IMR-90 (cell line): Measurements from ENCODE around the gene SF3B2. TPM values are rescaled to one million over a fixed set of nuclear protein-coding genes. Genes with fewer than 3 reads are reported as not detected.

Experiments used
- ATAC-seq: fragments of 200-7000 bp; cut with Tn5 transposase; 2 replicates; pipeline ENCODE4 v1.9.1; 2020; ENCODE audit warnings: low read depth, mild to moderate bottlenecking, moderate library complexity
- BruUV-seq: library from RNA; stranded (reverse); fragments of 400-500 nt; replicated peaks from 2 replicates; lab custom pipeline; 2021; lab: Mats Ljungman, UMichigan
- CTCF ChIA-PET: fragments of 300-600 bp; formaldehyde crosslinking; extraction: SDS; loops from one replicate; lab custom pipeline; 2021; ENCODE audit warnings: antibody characterized with exemption; lab: Yijun Ruan, JAX
- POLR2A ChIA-PET: fragments of 300-600 bp; sonication (Branson Sonifier 250); formaldehyde crosslinking; loops from one replicate; lab custom pipeline; 2022; ENCODE audit warnings: antibody characterized with exemption; ENCODE audit not compliant: unreplicated experiment; lab: Charles Lee
- DNase-seq: peaks from one replicate; pipeline ENCODE4 v3.0.0; 2013
- H2AFZ ChIP-seq: replicated peaks from 2 replicates; pipeline ENCODE3; 2013; ENCODE audit warnings: low read length, mild to moderate bottlenecking; ENCODE audit not compliant: poor library complexity
- H2AK5ac ChIP-seq: 2 replicates; pipeline ENCODE4 v1.6.1; 2013; ENCODE audit warnings: low read depth, low read length, inconsistent platforms
- H2AK9ac ChIP-seq: replicated peaks from 2 replicates; pipeline ENCODE3; 2013; ENCODE audit warnings: mild to moderate bottlenecking, low read depth, low read length, moderate library complexity; ENCODE audit not compliant: poor library complexity
- H2BK120ac ChIP-seq: 2 replicates; pipeline ENCODE4 v1.6.1; 2013; ENCODE audit warnings: low read depth, low read length, inconsistent platforms
- H2BK15ac ChIP-seq: 3 replicates; pipeline ENCODE4 v1.6.1; 2013; ENCODE audit warnings: low read depth, low read length, inconsistent platforms
- H2BK20ac ChIP-seq: 2 replicates; pipeline ENCODE4 v1.6.1; 2013; ENCODE audit warnings: low read depth, mild to moderate bottlenecking, inconsistent platforms, low read length, moderate library complexity
- H2BK5ac ChIP-seq: 2 replicates; pipeline ENCODE4 v1.6.1; 2013; ENCODE audit warnings: mild to moderate bottlenecking, low read depth, low read length, inconsistent platforms; ENCODE audit not compliant: poor library complexity, severe bottlenecking
- H3K14ac ChIP-seq: replicated peaks from 2 replicates; pipeline ENCODE4 v1.6.1; 2013; ENCODE audit warnings: low read depth, low read length, inconsistent platforms
- H3K18ac ChIP-seq: 2 replicates; pipeline ENCODE4 v1.6.1; 2013; ENCODE audit warnings: low read depth, low read length, control low read depth
- H3K23ac ChIP-seq: 2 replicates; pipeline ENCODE4 v1.6.1; 2013; ENCODE audit warnings: low read depth, low read length, inconsistent platforms
- H3K27ac ChIP-seq: 2 replicates; pipeline ENCODE4 v1.5.1; 2013; ENCODE audit warnings: mild to moderate bottlenecking, control low read depth, low read length; ENCODE audit not compliant: insufficient read depth
- H3K27me3 ChIP-seq: 2 replicates; pipeline ENCODE4 v1.6.1; 2013; ENCODE audit warnings: low read length; ENCODE audit not compliant: control insufficient read depth, insufficient read depth
- H3K36me3 ChIP-seq: 2 replicates; pipeline ENCODE4 v1.6.1; 2013; ENCODE audit warnings: low read length, mixed read lengths; ENCODE audit not compliant: control insufficient read depth, insufficient read depth
- H3K4ac ChIP-seq: 2 replicates; pipeline ENCODE4 v1.6.1; 2013; ENCODE audit warnings: low read depth, low read length, inconsistent platforms
- H3K4me1 ChIP-seq: 2 replicates; pipeline ENCODE4 v1.6.1; 2013; ENCODE audit warnings: low read length, mixed read lengths; ENCODE audit not compliant: control insufficient read depth, insufficient read depth
- H3K4me2 ChIP-seq: 2 replicates; pipeline ENCODE4 v1.6.1; 2013; ENCODE audit warnings: low read depth, mild to moderate bottlenecking, control low read depth, low read length, moderate library complexity
- H3K4me3 ChIP-seq: 2 replicates; pipeline ENCODE4 v1.5.1; 2013; ENCODE audit warnings: low read depth, mild to moderate bottlenecking, control low read depth, low read length, moderate library complexity; ENCODE audit not compliant: insufficient read depth
- H3K56ac ChIP-seq: 2 replicates; pipeline ENCODE4 v1.6.1; 2013; ENCODE audit warnings: low read length, inconsistent platforms; ENCODE audit not compliant: insufficient read depth; ENCODE audit errors: extremely low read depth
- H3K79me1 ChIP-seq, 2 experiments: 2 replicates each; pipeline ENCODE4 v1.6.1; 2013; ENCODE audit warnings: low read length in 2 of 2, inconsistent platforms in 1 of 2, low read depth in 1 of 2
- H3K9ac ChIP-seq: 2 replicates; pipeline ENCODE4 v1.6.1; 2013; ENCODE audit warnings: low read depth, low read length, control low read depth
- H3K9me1 ChIP-seq: 2 replicates; pipeline ENCODE4 v1.6.1; 2013; ENCODE audit warnings: low read length, inconsistent platforms; ENCODE audit not compliant: insufficient read depth
- H3K9me3 ChIP-seq: 2 replicates; pipeline ENCODE4 v1.6.1; 2013; ENCODE audit warnings: low read length; ENCODE audit not compliant: control insufficient read depth, insufficient read depth
- H4K20me1 ChIP-seq: 2 replicates; pipeline ENCODE4 v1.6.1; 2013; ENCODE audit warnings: low read length, inconsistent platforms; ENCODE audit not compliant: insufficient read depth
- H4K5ac ChIP-seq: 2 replicates; pipeline ENCODE4 v1.6.1; 2013; ENCODE audit warnings: mild to moderate bottlenecking, low read depth, low read length, control low read depth
- H4K8ac ChIP-seq, 2 experiments: 2 replicates each; pipeline ENCODE4 v1.6.1; 2013; ENCODE audit warnings: low read depth in 2 of 2, low read length in 2 of 2, control low read depth in 1 of 2, inconsistent platforms in 1 of 2
- H4K91ac ChIP-seq: 2 replicates; pipeline ENCODE4 v1.6.1; 2013; ENCODE audit warnings: low read depth, low read length, inconsistent platforms; ENCODE audit not compliant: insufficient read depth
- BHLHE40 ChIP-seq: fragments of 150-350 bp; IDR thresholded peaks from 2 replicates; pipeline ENCODE4 v1.6.1; 2016; ENCODE audit warnings: mild to moderate bottlenecking, low read depth, low read length
- CHD1 ChIP-seq: IDR thresholded peaks from 2 replicates; pipeline ENCODE4 v1.6.1; 2012; ENCODE audit warnings: low read depth, low read length, improper control_type of control experiment
- CTCF ChIP-seq: conservative IDR thresholded peaks from 2 replicates; pipeline ENCODE4 v1.5.1; 2012; ENCODE audit warnings: mild to moderate bottlenecking, low read depth, low read length, improper control_type of control experiment
- ELK1 ChIP-seq: fragments of 150-350 bp; IDR thresholded peaks from 2 replicates; pipeline ENCODE4 v1.6.1; 2016; ENCODE audit warnings: low read depth, mild to moderate bottlenecking, low read length, moderate library complexity, borderline replicate concordance
- MAFK ChIP-seq: IDR thresholded peaks from 2 replicates; pipeline ENCODE4 v1.6.1; 2012; ENCODE audit warnings: low read depth, low read length, improper control_type of control experiment
- MAZ ChIP-seq: IDR thresholded peaks from 2 replicates; pipeline ENCODE4 v1.6.1; 2012; ENCODE audit warnings: low read depth, mild to moderate bottlenecking, low read length, improper control_type of control experiment, moderate library complexity, borderline replicate concordance
- MXI1 ChIP-seq: IDR thresholded peaks from 2 replicates; pipeline ENCODE4 v1.6.1; 2012; ENCODE audit warnings: low read depth, mild to moderate bottlenecking, low read length, moderate library complexity, borderline replicate concordance
- NFE2L2 ChIP-seq: fragments of 150-350 bp; IDR thresholded peaks from 2 replicates; pipeline ENCODE4 v1.6.1; 2016; ENCODE audit warnings: low read depth, mild to moderate bottlenecking, low read length
- RAD21 ChIP-seq: IDR thresholded peaks from 2 replicates; pipeline ENCODE4 v1.6.1; 2012; ENCODE audit warnings: low read length, improper control_type of control experiment
- RCOR1 ChIP-seq: IDR thresholded peaks from 2 replicates; pipeline ENCODE4 v1.6.1; 2012; ENCODE audit warnings: mild to moderate bottlenecking, low read length, improper control_type of control experiment; ENCODE audit not compliant: insufficient replicate concordance
- SMC3 ChIP-seq: fragments of 150-350 bp; IDR thresholded peaks from 2 replicates; pipeline ENCODE4 v1.6.1; 2016; ENCODE audit warnings: low read depth, mild to moderate bottlenecking, antibody characterized with exemption, low read length, moderate library complexity
- USF2 ChIP-seq: fragments of 150-350 bp; IDR thresholded peaks from 2 replicates; pipeline ENCODE4 v1.6.1; 2017; ENCODE audit warnings: mild to moderate bottlenecking, antibody characterized with exemption, low read length, low read depth
- WGBS, 2 experiments: methylation state at CpG; one replicate each; pipeline versions ENCODE4 v1.1.5 to v1.1.7; 2013; ENCODE audit warnings: missing lambda C conversion rate in 2 of 2; ENCODE audit not compliant: insufficient read length in 1 of 2; ENCODE audit errors: extremely low coverage in 2 of 2; 5-methylcytosine and 5-hydroxymethylcytosine counted together
- dilution Hi-C: fragments of 300-500 bp; cut with HindIII; formaldehyde crosslinking; loops from one replicate; pipeline ENCODE4 v1.14.3; 2018; ENCODE audit warnings: low sequenced_read_pairs; ENCODE audit not compliant: unreplicated experiment
- in situ Hi-C: fragments of 300-500 bp; cut with MboI; formaldehyde crosslinking; loops from 3 replicates; pipeline ENCODE4 v1.14.3; 2019; ENCODE audit warnings: low sequenced_read_pairs, inconsistent platforms, mixed read lengths
- intact Hi-C: fragments of 100-400 bp; cut with micrococcal nuclease; formaldehyde crosslinking; loops from 2 replicates; pipeline ENCODE4 v1.10.0; 2022
- polyA plus RNA-seq, 3 experiments: library from polyadenylated mRNA; depleted of rRNA; stranded (reverse); fragments of >200 nt; gene quantifications; 2 replicates each; pipeline ENCODE4 v1.2.3, GENCODE V29; 2012; ENCODE audit warnings: low replicate concordance in 1 of 3
- total RNA-seq: library from RNA; depleted of rRNA; stranded (reverse); fragments of >200 nt; gene quantifications from 2 replicates; pipeline ENCODE4 v1.2.3, GENCODE V29; 2012

SF3B2 gene
- total and polyA plus RNA-seq, 2 of the 4 experiments (the other 2 are of a cell fraction), result 120 to 122 TPM

GRCh38 chr11:66061268-66061667 is 9.1 kb downstream of the SF3B2 start:
- Histone ChIP-seq H2BK20ac (no peak overlapping the region), H3K4me1 (no peaks in the 10 kb centered on the region), H4K20me1 (peaks cover 9% of the 10 kb centered on the region), H4K91ac (no peak overlapping the region), H2AK5ac (no peak overlapping the region), H3K23ac (no peak overlapping the region), H4K8ac (no peak overlapping the region), H2BK15ac (no peak overlapping the region), H2BK5ac (no peak overlapping the region), H3K9ac (no peak overlapping the region), H3K27me3 (no peaks in the 10 kb centered on the region), H2AFZ (no peak overlapping the region), H3K9me3 (no peaks in the 10 kb centered on the region), H3K18ac (no peak overlapping the region), H3K27ac (no peak overlapping the region), H3K4ac (no peak overlapping the region), H2BK120ac (no peak overlapping the region), H3K9me1 (no peaks in the 10 kb centered on the region), H2AK9ac (no peak overlapping the region), H4K5ac (no peak overlapping the region), H3K4me2 (no peak overlapping the region), H3K56ac (no peak overlapping the region), H3K14ac (no peak overlapping the region), H3K36me3 (peaks cover 68% of the 10 kb centered on the region), H3K4me3 (no peak overlapping the region), H3K79me1 (peaks cover 43 to 47% of the 10 kb centered on the region in 2 experiments)
- no peak for ATAC-seq
- in situ Hi-C loops (no loop called here), intact Hi-C loops (no loop called here), dilution Hi-C loops (no loop called here)
- CTCF ChIA-PET, result no interaction called here
- POLR2A ChIA-PET, result no interaction called here
- WGBS, 2 experiments, result 92% methylated on average over 5 of the region's 6 CpGs; no CpG with 5 or more reads in 1 of the 2 experiments
- TF ChIP-seq NFE2L2 (no peak), MAFK (no peak), CTCF (no peak), MAZ (no peak), ELK1 (no peak), USF2 (no peak), RCOR1 (no peak), RAD21 (no peak), BHLHE40 (no peak), CHD1 (no peak), SMC3 (no peak), MXI1 (no peak)
- DNase-seq, result no peak
- BruUV-seq, result no TSS peak
